Ascending aorta (tissue), 2 donors: Measurements from ENCODE around the gene BUD13. TPM values are rescaled to one million over a fixed set of nuclear protein-coding genes. Genes with fewer than 3 reads are reported as not detected.

Experiments used
- DNase-seq, 2 donors: peaks; one replicate each; pipeline ENCODE4 v3.0.0-alpha.2; 2019; ENCODE audit warnings: low spot score in 2 of 2
- H3K27ac ChIP-seq, 2 donors: fragments of 200-600 bp; sonication (generic); one replicate each; pipeline ENCODE4 v1.5.1; 2016 to 2017; ENCODE audit warnings: mild to moderate bottlenecking in 1 of 2
- H3K27me3 ChIP-seq: fragments of 200-600 bp; sonication (generic); one replicate; pipeline ENCODE4 v1.5.1; 2017
- H3K36me3 ChIP-seq, 2 donors: fragments of 200-600 bp; sonication (generic); one replicate each; pipeline ENCODE4 v1.5.1; 2016
- H3K4me1 ChIP-seq, 2 donors: fragments of 200-600 bp; sonication (generic); one replicate each; pipeline ENCODE4 v1.5.1; 2016 to 2017; ENCODE audit warnings: mild to moderate bottlenecking in 1 of 2
- H3K4me3 ChIP-seq, 2 donors: fragments of 200-600 bp; sonication (generic); one replicate each; pipeline ENCODE4 v1.5.1; 2016 to 2017; ENCODE audit warnings: mild to moderate bottlenecking in 1 of 2
- H3K9me3 ChIP-seq, 2 donors: fragments of 200-600 bp; sonication (generic); one replicate each; pipeline ENCODE4 v1.5.1; 2016
- CTCF ChIP-seq, 3 experiments: fragments of 200-600 bp in 2 of 3; fragments of 450-650 bp in 1 of 3; sonication (generic) in 2 of 3; IDR thresholded peaks; one replicate each; pipeline ENCODE4 v1.5.1; 2016 to 2019; ENCODE audit warnings: antibody characterized with exemption in 3 of 3, mild to moderate bottlenecking in 1 of 3, moderate library complexity in 1 of 3
- intact Hi-C: fragments of 100-400 bp; cut with DNase I; formaldehyde crosslinking; loops from one replicate; pipeline ENCODE4 v1.15.1; 2023
- total RNA-seq: library from RNA; depleted of rRNA; stranded (reverse); fragments of >200 nt; gene quantifications from one replicate; pipeline ENCODE4 v1.1.0, GENCODE V29; 2016

Gene BUD13
- total RNA-seq, 1 donor from 2014 or later, result 23.9 TPM

- H3K4me3 ChIP-seq, result no peak overlapping the region
- no peak for DNase-seq
- H3K27ac ChIP-seq, result no peak overlapping the region
- H3K27me3 ChIP-seq, result no peaks in the 10 kb centered on the region
- TF ChIP-seq CTCF (IDR thresholded peaks at IDR 0.05), result no peak
- intact Hi-C loops, result no loop called here
- H3K4me1 ChIP-seq, result no peaks in the 10 kb centered on the region
- H3K36me3 ChIP-seq, result peaks cover 60 to 61% of the 10 kb centered on the region in 2 donors
- no peaks in the 10 kb centered on the region for H3K9me3 ChIP-seq
These were observed 5.8 kb upstream of the BUD13 start for GRCh38 chr11:116778556-116778955.

DNA sequence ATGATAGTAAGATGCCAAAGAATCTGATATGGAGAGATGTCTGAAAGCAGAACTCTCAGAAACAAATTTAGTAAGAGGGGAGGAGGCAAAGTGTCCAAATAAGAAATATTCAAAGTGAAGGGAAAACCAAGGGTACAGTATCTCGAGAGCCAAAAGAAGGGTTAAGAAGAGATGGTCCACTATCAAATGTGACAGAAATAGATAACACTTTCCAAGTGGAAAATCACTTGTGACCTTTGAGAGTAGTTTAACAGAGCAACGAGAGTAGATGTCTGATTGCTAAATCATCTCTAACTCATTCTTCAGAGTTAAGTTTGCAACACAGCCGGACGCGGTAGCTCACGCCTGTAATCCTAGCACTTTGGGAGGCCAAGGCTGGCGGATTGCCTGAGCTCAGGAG lies 4.3 kb upstream of the BUD13 start:
- Histone ChIP-seq H3K27ac (no peak overlapping the region), H3K9me3 (no peaks in the 10 kb centered on the region), H3K4me1 (peaks cover 0 to 2% of the 10 kb centered on the region in 2 donors), H3K4me3 (no peak overlapping the region), H3K27me3 (no peaks in the 10 kb centered on the region), H3K36me3 (peaks cover 45 to 47% of the 10 kb centered on the region in 2 donors)
- no peak for TF ChIP-seq CTCF (IDR thresholded peaks at IDR 0.05)
- no peak for DNase-seq
- intact Hi-C loops, result no loop called here

- TF ChIP-seq CTCF (IDR thresholded peaks at IDR 0.05), result no peak
- Histone ChIP-seq H3K4me3 (no peak overlapping the region), H3K4me1 (peaks cover 0 to 7% of the 10 kb centered on the region in 2 donors), H3K27me3 (no peaks in the 10 kb centered on the region), H3K9me3 (no peaks in the 10 kb centered on the region), H3K27ac (no peak overlapping the region), H3K36me3 (peaks cover 40 to 42% of the 10 kb centered on the region in 2 donors)
- intact Hi-C loops, result no loop called here
- no peak for DNase-seq
These were observed 3.8 kb upstream of the BUD13 start for GRCh38 chr11:116776522-116776984.

DNA sequence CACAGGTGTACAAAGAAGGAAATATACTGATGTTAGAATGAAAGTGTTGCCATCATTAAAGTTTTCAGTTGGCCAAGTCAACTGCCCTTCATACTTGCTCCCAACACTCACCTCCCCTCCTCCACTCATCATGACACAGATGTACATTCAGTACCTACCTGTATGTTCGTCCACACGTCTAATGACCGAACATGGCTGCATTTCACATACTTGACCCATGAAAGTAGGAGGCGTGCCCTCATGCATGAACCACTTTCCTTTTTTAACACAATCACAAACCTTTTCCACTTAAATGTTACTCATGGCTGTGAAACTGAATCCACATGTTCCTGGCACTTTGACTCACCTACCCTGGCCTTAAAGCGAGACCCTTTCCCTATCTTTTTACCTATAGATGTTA lies 3.2 kb upstream of the BUD13 start:
- no peak for DNase-seq
- Histone ChIP-seq H3K27ac (no peak overlapping the region), H3K9me3 (no peaks in the 10 kb centered on the region), H3K4me3 (no peak overlapping the region), H3K4me1 (peaks cover 0 to 12% of the 10 kb centered on the region in 2 donors), H3K36me3 (peaks cover 35 to 36% of the 10 kb centered on the region in 2 donors), H3K27me3 (no peaks in the 10 kb centered on the region)
- intact Hi-C loops, result no loop called here
- TF ChIP-seq CTCF (IDR thresholded peaks at IDR 0.05), result no peak

DNA sequence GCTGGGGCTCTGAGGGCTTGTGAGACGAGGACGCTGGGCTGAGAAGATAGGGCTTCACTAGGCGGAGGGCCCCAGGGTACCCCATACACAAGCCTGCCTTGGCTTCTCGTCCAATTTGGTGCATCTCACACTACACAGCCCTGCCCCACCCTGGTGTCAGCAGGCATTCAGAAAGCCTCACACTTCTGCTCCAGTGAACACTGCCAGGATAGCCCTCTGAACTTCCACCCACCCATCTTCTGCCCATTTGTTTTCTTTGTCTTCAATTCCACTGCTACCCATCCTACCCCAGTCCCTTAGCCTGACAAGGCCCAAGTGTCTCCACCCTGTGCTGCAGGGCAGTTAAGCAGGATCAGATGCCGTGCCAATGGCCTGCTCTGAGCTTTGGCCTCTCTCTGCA lies 1.9 kb upstream of the BUD13 start:
- Histone ChIP-seq H3K4me1 (peaks cover 0 to 14% of the 10 kb centered on the region in 2 donors), H3K4me3 (no peak overlapping the region), H3K27ac (no peak overlapping the region), H3K9me3 (no peaks in the 10 kb centered on the region), H3K36me3 (peaks cover 22 to 25% of the 10 kb centered on the region in 2 donors), H3K27me3 (no peaks in the 10 kb centered on the region)
- intact Hi-C loops, result loop anchor here (5.0 kb wide), 1 partner anchor 553 kb away; the partner anchor contains the start of gene CEP164
- no peak for DNase-seq
- TF ChIP-seq CTCF (IDR thresholded peaks at IDR 0.05), result no peak
